Sigmoid colon (tissue), 3 donors: Measurements from ENCODE around the gene TPH2.

ENCODE experiments used
- POLR2A ChIP-seq, 2 donors: fragments of 450-650 bp; IDR thresholded peaks; one replicate each; pipeline ENCODE4 v1.6.1; 2016; ENCODE audit warnings: antibody characterized with exemption in 2 of 2, mild to moderate bottlenecking in 2 of 2, moderate library complexity in 2 of 2
- TF ChIP-seq, protein P1 (sequence below), 4 experiments: fragments of 450-650 bp in 3 of 4; fragments of 200-600 bp in 1 of 4; IDR thresholded peaks; one replicate each; pipeline ENCODE4 v1.5.1; 2016 to 2019; ENCODE audit warnings: antibody characterized with exemption in 4 of 4, mild to moderate bottlenecking in 3 of 4, moderate library complexity in 2 of 4

DNA sequence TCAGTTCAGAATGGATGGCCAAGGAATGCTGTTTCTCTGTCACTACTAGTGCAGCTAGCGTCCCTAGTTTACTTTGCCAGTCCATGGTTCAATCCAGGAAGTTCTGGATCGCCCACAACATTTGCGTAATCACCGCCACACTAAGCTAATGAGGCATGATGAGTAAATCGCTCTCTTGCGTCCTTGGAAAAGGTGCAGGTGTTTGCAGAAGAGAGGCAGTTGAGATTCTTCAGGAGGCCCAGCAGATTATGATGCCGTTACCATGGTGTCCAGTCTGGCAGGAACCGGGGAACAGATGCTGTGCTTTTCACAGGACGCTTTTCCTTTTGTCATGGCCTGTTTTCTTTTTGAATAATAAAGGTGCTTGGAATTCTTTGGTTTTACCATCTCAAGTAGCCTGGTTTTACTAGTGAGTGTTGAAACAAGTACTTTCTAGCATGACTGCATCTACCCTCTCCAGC is 9.0 kb downstream of the TPH2 start:
- no peak for TF ChIP-seq POLR2A (IDR thresholded peaks at IDR 0.05)
- TF ChIP-seq, protein P1, sequence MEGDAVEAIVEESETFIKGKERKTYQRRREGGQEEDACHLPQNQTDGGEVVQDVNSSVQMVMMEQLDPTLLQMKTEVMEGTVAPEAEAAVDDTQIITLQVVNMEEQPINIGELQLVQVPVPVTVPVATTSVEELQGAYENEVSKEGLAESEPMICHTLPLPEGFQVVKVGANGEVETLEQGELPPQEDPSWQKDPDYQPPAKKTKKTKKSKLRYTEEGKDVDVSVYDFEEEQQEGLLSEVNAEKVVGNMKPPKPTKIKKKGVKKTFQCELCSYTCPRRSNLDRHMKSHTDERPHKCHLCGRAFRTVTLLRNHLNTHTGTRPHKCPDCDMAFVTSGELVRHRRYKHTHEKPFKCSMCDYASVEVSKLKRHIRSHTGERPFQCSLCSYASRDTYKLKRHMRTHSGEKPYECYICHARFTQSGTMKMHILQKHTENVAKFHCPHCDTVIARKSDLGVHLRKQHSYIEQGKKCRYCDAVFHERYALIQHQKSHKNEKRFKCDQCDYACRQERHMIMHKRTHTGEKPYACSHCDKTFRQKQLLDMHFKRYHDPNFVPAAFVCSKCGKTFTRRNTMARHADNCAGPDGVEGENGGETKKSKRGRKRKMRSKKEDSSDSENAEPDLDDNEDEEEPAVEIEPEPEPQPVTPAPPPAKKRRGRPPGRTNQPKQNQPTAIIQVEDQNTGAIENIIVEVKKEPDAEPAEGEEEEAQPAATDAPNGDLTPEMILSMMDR (IDR thresholded peaks at IDR 0.05) = no peak
